K562 (cell line): Measurements from ENCODE around the gene CDYL2. TPM values are rescaled to one million over a fixed set of nuclear protein-coding genes. Genes with fewer than 3 reads are reported as not detected.

ENCODE experiments used
- ATAC-seq: fragments of 200-7000 bp; cut with Tn5 transposase; 3 replicates; pipeline ENCODE4 v1.9.1; 2020; ENCODE audit warnings: moderate library complexity
- BruUV-seq: library from RNA; stranded (reverse); fragments of 400-500 nt; replicated peaks from 2 replicates; lab custom pipeline; 2021; lab: Mats Ljungman, UMichigan
- CTCF ChIA-PET: fragments of 300-600 bp; formaldehyde crosslinking; extraction: SDS; loops from one replicate; lab custom pipeline; 2021; ENCODE audit warnings: low intra/inter-chr PET ratio; lab: Yijun Ruan, JAX
- POLR2A ChIA-PET: fragments of 300-600, 350-650 bp; sonication (Branson Sonifier 250); formaldehyde crosslinking; extraction: SDS; loops from one replicate; lab custom pipeline; 2021; ENCODE audit warnings: antibody characterized with exemption, inconsistent platforms; lab: Yijun Ruan, JAX
- DNase-seq, 4 experiments: peaks; one replicate each; pipeline versions ENCODE4 v3.0.0 to v3.0.0-alpha.2; 2011 to 2018; ENCODE audit warnings: low spot score in 3 of 4, mixed read lengths in 3 of 4; ENCODE audit errors: extremely low read depth in 1 of 4
- FAIRE-seq: peaks from 2 replicates; lab custom pipeline; 2011; peaks lifted over from hg19 to GRCh38; lab: Jason Lieb, UNC
- H2AFZ ChIP-seq: 2 replicates; pipeline ENCODE4 v1.6.0; 2011; ENCODE audit warnings: low read depth, low read length, control low read depth, inconsistent platforms
- H3K27ac ChIP-seq: fragments of 200-600 bp; 3 replicates; pipeline ENCODE4 v1.8.0; 2011; ENCODE audit warnings: low read depth, mild to moderate bottlenecking, control low read depth, inconsistent platforms, low read length, moderate library complexity, mixed read lengths; ENCODE audit errors: extremely low read depth
- H3K27me3 ChIP-seq, 2 experiments: fragments of 300-600 bp in 1 of 2; 2 replicates in 1 of 2; 3 replicates in 1 of 2; pipeline versions ENCODE4 v1.6.0 to v1.8.0; 2011; ENCODE audit warnings: inconsistent platforms in 2 of 2, low read length in 2 of 2, mild to moderate bottlenecking in 1 of 2, mixed read lengths in 1 of 2, moderate library complexity in 1 of 2; ENCODE audit not compliant: control insufficient read depth in 2 of 2, insufficient read depth in 2 of 2
- H3K36me3 ChIP-seq: fragments of 300-600 bp; 3 replicates; pipeline ENCODE4 v1.8.0; 2011; ENCODE audit warnings: mild to moderate bottlenecking, low read length, inconsistent platforms; ENCODE audit not compliant: control insufficient read depth, insufficient read depth
- H3K4me1 ChIP-seq, 2 experiments: fragments of 200-600 bp in 1 of 2; replicated peaks in 1 of 2; 2 replicates in 1 of 2; 3 replicates in 1 of 2; pipeline versions ENCODE4 v1.5.1 to v1.8.0; 2011; ENCODE audit warnings: inconsistent platforms in 2 of 2, low read length in 2 of 2, mild to moderate bottlenecking in 1 of 2, mixed read lengths in 1 of 2, moderate library complexity in 1 of 2; ENCODE audit not compliant: control insufficient read depth in 2 of 2, insufficient read depth in 2 of 2
- H3K4me2 ChIP-seq: 2 replicates; pipeline ENCODE4 v1.6.1; 2011; ENCODE audit warnings: low read length, control low read depth, inconsistent platforms, mixed read lengths; ENCODE audit not compliant: insufficient read depth
- H3K4me3 ChIP-seq: fragments of 200-600 bp; sonication (generic), shearing (Covaris generic); 2 replicates; pipeline ENCODE4 v1.5.1; 2016; ENCODE audit warnings: control low read depth, inconsistent platforms
- H3K79me2 ChIP-seq: fragments of 200-600 bp; 3 replicates; pipeline ENCODE4 v1.8.0; 2011; ENCODE audit warnings: low read length, inconsistent platforms; ENCODE audit not compliant: control insufficient read depth, insufficient read depth
- H3K9ac ChIP-seq, 2 experiments: 2 replicates each; pipeline versions ENCODE4 v1.6.0 to v1.6.1; 2011; ENCODE audit warnings: low read depth in 2 of 2, low read length in 2 of 2, control low read depth in 1 of 2, inconsistent platforms in 1 of 2, mild to moderate bottlenecking in 1 of 2, mixed read lengths in 1 of 2; ENCODE audit not compliant: insufficient read depth in 1 of 2
- H3K9me1 ChIP-seq: one replicate; pipeline ENCODE4 v1.6.0; 2011; ENCODE audit warnings: inconsistent platforms, mild to moderate bottlenecking, low read length, moderate library complexity; ENCODE audit not compliant: control insufficient read depth, insufficient read depth
- H3K9me3 ChIP-seq: replicated peaks from 2 replicates; pipeline ENCODE4 v1.5.1; 2011; ENCODE audit warnings: low read depth, low read length, inconsistent platforms; ENCODE audit not compliant: control insufficient read depth, insufficient read depth
- H4K20me1 ChIP-seq: replicated peaks from 2 replicates; pipeline ENCODE4 v1.6.1; 2011; ENCODE audit warnings: low read length, inconsistent platforms, mixed read lengths; ENCODE audit not compliant: control insufficient read depth, insufficient read depth
- BRCA1 ChIP-seq, 2 experiments: fragments of 450-650 bp in 1 of 2; sonication (generic) in 1 of 2; formaldehyde crosslinking in 1 of 2; IDR thresholded peaks; 2 replicates each; pipeline versions ENCODE4 v1.5.0 to v1.6.1; 2017 to 2020; ENCODE audit warnings: mild to moderate bottlenecking in 1 of 2, missing genetic modification reagents in 1 of 2
- FOS ChIP-seq: IDR thresholded peaks from 3 replicates; pipeline ENCODE4 v1.6.1; 2011; ENCODE audit not compliant: insufficient read length; ENCODE audit errors: extremely low read depth
- KLF16 ChIP-seq: IDR thresholded peaks from 2 replicates; pipeline ENCODE4 v1.6.1; 2016; ENCODE audit warnings: antibody characterized with exemption
- NFRKB ChIP-seq: fragments of 450-650 bp; IDR thresholded peaks from 2 replicates; pipeline ENCODE4 v1.6.1; 2016; ENCODE audit warnings: low read depth
- PYGO2 ChIP-seq: fragments of 450-650 bp; IDR thresholded peaks from 2 replicates; pipeline ENCODE4 v1.6.1; 2016; ENCODE audit warnings: mild to moderate bottlenecking, missing genetic modification characterization, moderate library complexity, missing compliant biosample characterization
- SMARCB1 ChIP-seq: IDR thresholded peaks from 2 replicates; pipeline ENCODE4 v1.6.1; 2011; ENCODE audit warnings: improper control_type of control experiment, low read depth; ENCODE audit not compliant: insufficient read length
- TFAP4 ChIP-seq: sonication (generic); formaldehyde crosslinking; IDR thresholded peaks from 2 replicates; pipeline ENCODE4 v1.8.0; 2022; ENCODE audit warnings: missing genetic modification reagents, mild to moderate bottlenecking, moderate library complexity, borderline replicate concordance
- ZNF740 ChIP-seq, 3 experiments: fragments of 200-800 bp in 1 of 3; sonication (Bioruptor generic) in 1 of 3; sonication (generic) in 1 of 3; formaldehyde crosslinking in 1 of 3; IDR thresholded peaks; 2 replicates each; pipeline versions ENCODE4 v1.6.1 to v1.8.0; 2016 to 2022; ENCODE audit warnings: mild to moderate bottlenecking in 2 of 3, missing compliant biosample characterization in 2 of 3, missing genetic modification characterization in 2 of 3, missing genetic modification reagents in 1 of 3
- WGBS: fragments of 100-300 bp; shearing (Covaris generic); methylation state at CpG from one replicate; pipeline ENCODE4 v1.1.6; 2016; ENCODE audit warnings: low coverage, mixed read lengths; ENCODE audit not compliant: insufficient coverage; ENCODE audit errors: missing lambda C conversion rate; 5-methylcytosine and 5-hydroxymethylcytosine counted together
- in situ Hi-C: fragments of 300-500 bp; cut with MboI; formaldehyde crosslinking; loops from 4 replicates; pipeline ENCODE4 v1.15.0; 2018; ENCODE audit warnings: inconsistent platforms, mixed read lengths
- intact Hi-C: fragments of 100-400 bp; cut with micrococcal nuclease; formaldehyde crosslinking; loops from 2 replicates; pipeline ENCODE4 v1.14.2; 2022
- polyA plus RNA-seq, 8 experiments: library from polyadenylated mRNA; depleted of rRNA in 4 of 8; stranded (reverse) in 5 of 8; unstranded in 3 of 8; fragments of >200 nt; fragmentation: Nextera tagmentation in 2 of 8; fragmentation: Illumina TruSeq in 1 of 8; extraction: Ambion mirVana in 2 of 8; extraction: Trizol in 1 of 8; gene quantifications; 2 replicates each; pipeline versions ENCODE4 v1.2.1 to v1.2.3, GENCODE V29; 2011 to 2014; ENCODE audit warnings: inconsistent platforms in 1 of 8, missing spikeins in 1 of 8
- total RNA-seq, 7 experiments: library from RNA; depleted of rRNA in 6 of 7; stranded (reverse); fragments of >200 nt in 6 of 7; fragmentation: Illumina TruSeq in 2 of 7; extraction: Trizol in 2 of 7; gene quantifications; 2 replicates each; pipeline versions ENCODE4 v1.2.1 to v1.2.3, GENCODE V29; 2011 to 2021; ENCODE audit warnings: low replicate concordance in 1 of 7
- TF ChIP-seq, protein P1 (sequence below): fragments of 450-650 bp; IDR thresholded peaks from 2 replicates; pipeline ENCODE4 v1.6.1; 2016; ENCODE audit warnings: mild to moderate bottlenecking, moderate library complexity

Gene CDYL2
- total and polyA plus RNA-seq, 9 of the 15 experiments (the other 6 are each of a cell fraction or from before 2014, with no cell fraction given), result under 0.01 to 0.04 (median 0.01) TPM; not detected in 6

GRCh38 chr16:80559369-80559768 lies 245.0 kb downstream of the CDYL2 start:
- no peaks in the 10 kb centered on the region for H3K9me3 ChIP-seq
- H3K9me1 ChIP-seq, result no peaks in the 10 kb centered on the region
- CTCF ChIA-PET, result no interaction called here
- no peak overlapping the region for H3K4me3 ChIP-seq
- H4K20me1 ChIP-seq, result no peaks in the 10 kb centered on the region
- H3K9ac ChIP-seq, result no peak overlapping the region
- no peak overlapping the region for H3K4me2 ChIP-seq
- no peaks in the 10 kb centered on the region for H3K4me1 ChIP-seq
- intact Hi-C loops (no loop called here), in situ Hi-C loops (no loop called here)
- H3K36me3 ChIP-seq, result no peaks in the 10 kb centered on the region
- H3K27me3 ChIP-seq, result peaks cover 3 to 4% of the 10 kb centered on the region in 2 experiments; a peak in 3 of 5 replicates
- no peak overlapping the region for H2AFZ ChIP-seq
- POLR2A ChIA-PET, result no interaction called here
- WGBS, result 2% methylated on average over 4 of the region's 4 CpGs
- no peaks in the 10 kb centered on the region for H3K79me2 ChIP-seq
- no peak for FAIRE-seq
- H3K27ac ChIP-seq, result no peak overlapping the region
- no peak for ATAC-seq
- DNase-seq, result no peak
- no TSS peak for BruUV-seq
- TF ChIP-seq SMARCB1 (no peak), ZNF740 (CRISPR knock-in tag; IDR thresholded peaks at IDR 0.05) (no peak), ZNF740 (tag; IDR thresholded peaks at IDR 0.05) (no peak), KLF16 (no peak), FOS (no peak), PYGO2 (tag) (no peak), NFRKB (no peak), TFAP4 (CRISPR knock-in tag) (no peak), BRCA1 (IDR thresholded peaks at IDR 0.05) (no peak), BRCA1 (CRISPR knock-in tag; IDR thresholded peaks at IDR 0.05) (no peak)
- TF ChIP-seq, protein P1, sequence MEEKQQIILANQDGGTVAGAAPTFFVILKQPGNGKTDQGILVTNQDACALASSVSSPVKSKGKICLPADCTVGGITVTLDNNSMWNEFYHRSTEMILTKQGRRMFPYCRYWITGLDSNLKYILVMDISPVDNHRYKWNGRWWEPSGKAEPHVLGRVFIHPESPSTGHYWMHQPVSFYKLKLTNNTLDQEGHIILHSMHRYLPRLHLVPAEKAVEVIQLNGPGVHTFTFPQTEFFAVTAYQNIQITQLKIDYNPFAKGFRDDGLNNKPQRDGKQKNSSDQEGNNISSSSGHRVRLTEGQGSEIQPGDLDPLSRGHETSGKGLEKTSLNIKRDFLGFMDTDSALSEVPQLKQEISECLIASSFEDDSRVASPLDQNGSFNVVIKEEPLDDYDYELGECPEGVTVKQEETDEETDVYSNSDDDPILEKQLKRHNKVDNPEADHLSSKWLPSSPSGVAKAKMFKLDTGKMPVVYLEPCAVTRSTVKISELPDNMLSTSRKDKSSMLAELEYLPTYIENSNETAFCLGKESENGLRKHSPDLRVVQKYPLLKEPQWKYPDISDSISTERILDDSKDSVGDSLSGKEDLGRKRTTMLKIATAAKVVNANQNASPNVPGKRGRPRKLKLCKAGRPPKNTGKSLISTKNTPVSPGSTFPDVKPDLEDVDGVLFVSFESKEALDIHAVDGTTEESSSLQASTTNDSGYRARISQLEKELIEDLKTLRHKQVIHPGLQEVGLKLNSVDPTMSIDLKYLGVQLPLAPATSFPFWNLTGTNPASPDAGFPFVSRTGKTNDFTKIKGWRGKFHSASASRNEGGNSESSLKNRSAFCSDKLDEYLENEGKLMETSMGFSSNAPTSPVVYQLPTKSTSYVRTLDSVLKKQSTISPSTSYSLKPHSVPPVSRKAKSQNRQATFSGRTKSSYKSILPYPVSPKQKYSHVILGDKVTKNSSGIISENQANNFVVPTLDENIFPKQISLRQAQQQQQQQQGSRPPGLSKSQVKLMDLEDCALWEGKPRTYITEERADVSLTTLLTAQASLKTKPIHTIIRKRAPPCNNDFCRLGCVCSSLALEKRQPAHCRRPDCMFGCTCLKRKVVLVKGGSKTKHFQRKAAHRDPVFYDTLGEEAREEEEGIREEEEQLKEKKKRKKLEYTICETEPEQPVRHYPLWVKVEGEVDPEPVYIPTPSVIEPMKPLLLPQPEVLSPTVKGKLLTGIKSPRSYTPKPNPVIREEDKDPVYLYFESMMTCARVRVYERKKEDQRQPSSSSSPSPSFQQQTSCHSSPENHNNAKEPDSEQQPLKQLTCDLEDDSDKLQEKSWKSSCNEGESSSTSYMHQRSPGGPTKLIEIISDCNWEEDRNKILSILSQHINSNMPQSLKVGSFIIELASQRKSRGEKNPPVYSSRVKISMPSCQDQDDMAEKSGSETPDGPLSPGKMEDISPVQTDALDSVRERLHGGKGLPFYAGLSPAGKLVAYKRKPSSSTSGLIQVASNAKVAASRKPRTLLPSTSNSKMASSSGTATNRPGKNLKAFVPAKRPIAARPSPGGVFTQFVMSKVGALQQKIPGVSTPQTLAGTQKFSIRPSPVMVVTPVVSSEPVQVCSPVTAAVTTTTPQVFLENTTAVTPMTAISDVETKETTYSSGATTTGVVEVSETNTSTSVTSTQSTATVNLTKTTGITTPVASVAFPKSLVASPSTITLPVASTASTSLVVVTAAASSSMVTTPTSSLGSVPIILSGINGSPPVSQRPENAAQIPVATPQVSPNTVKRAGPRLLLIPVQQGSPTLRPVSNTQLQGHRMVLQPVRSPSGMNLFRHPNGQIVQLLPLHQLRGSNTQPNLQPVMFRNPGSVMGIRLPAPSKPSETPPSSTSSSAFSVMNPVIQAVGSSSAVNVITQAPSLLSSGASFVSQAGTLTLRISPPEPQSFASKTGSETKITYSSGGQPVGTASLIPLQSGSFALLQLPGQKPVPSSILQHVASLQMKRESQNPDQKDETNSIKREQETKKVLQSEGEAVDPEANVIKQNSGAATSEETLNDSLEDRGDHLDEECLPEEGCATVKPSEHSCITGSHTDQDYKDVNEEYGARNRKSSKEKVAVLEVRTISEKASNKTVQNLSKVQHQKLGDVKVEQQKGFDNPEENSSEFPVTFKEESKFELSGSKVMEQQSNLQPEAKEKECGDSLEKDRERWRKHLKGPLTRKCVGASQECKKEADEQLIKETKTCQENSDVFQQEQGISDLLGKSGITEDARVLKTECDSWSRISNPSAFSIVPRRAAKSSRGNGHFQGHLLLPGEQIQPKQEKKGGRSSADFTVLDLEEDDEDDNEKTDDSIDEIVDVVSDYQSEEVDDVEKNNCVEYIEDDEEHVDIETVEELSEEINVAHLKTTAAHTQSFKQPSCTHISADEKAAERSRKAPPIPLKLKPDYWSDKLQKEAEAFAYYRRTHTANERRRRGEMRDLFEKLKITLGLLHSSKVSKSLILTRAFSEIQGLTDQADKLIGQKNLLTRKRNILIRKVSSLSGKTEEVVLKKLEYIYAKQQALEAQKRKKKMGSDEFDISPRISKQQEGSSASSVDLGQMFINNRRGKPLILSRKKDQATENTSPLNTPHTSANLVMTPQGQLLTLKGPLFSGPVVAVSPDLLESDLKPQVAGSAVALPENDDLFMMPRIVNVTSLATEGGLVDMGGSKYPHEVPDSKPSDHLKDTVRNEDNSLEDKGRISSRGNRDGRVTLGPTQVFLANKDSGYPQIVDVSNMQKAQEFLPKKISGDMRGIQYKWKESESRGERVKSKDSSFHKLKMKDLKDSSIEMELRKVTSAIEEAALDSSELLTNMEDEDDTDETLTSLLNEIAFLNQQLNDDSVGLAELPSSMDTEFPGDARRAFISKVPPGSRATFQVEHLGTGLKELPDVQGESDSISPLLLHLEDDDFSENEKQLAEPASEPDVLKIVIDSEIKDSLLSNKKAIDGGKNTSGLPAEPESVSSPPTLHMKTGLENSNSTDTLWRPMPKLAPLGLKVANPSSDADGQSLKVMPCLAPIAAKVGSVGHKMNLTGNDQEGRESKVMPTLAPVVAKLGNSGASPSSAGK, result no peak
